ENCODE measurements around the gene MRPL37. TPM values are rescaled to one million over a fixed set of nuclear protein-coding genes. Genes with fewer than 3 reads are reported as not detected.

The MRPL37 gene
- total RNA-seq, 1 donor from 2014 or later: 80.0 TPM

- H3K36me3 ChIP-seq (ENCODE audit: insufficient read depth, low read length): no peaks in the 10 kb centered on the region
- FAIRE-seq: no peak
Measured at GRCh38 chr1:54174106-54174505, 25.9 kb upstream of the MRPL37 start.

GRCh38 chr1:54176621-54177327 is 23.2 kb upstream of the MRPL37 start:
- Histone ChIP-seq H3K79me2 (ENCODE audit: insufficient read depth, low read length) (no peaks in the 10 kb centered on the region), H3K27me3 (ENCODE audit: insufficient read depth, low read length) (no peaks in the 10 kb centered on the region), H3K9ac (ENCODE audit: low read length) (no peak overlapping the region), H4K20me1 (ENCODE audit: insufficient read depth, low read length) (no peaks in the 10 kb centered on the region), H3K4me2 (ENCODE audit: low read length) (no peak overlapping the region), H3K9me3 (ENCODE audit: insufficient read depth, low read depth, low read length) (no peaks in the 10 kb centered on the region), H3K36me3 (ENCODE audit: insufficient read depth, low read length) (no peaks in the 10 kb centered on the region), H3K4me1 (ENCODE audit: insufficient read depth, low read length) (no peaks in the 10 kb centered on the region), H3K4me3 (ENCODE audit: insufficient read depth, low read depth, low read length) (no peak overlapping the region), H2AFZ (ENCODE audit: low read depth, low read length) (no peak overlapping the region), H3K27ac (ENCODE audit: low read depth, low read length) (no peak overlapping the region)
- TF ChIP-seq EZH2 (IDR thresholded peaks at IDR 0.05; ENCODE audit: insufficient read depth, low read length): no peak
- no peak for TF ChIP-seq CTCF (IDR thresholded peaks at IDR 0.05; ENCODE audit: insufficient read depth, low read depth, low read length)
- DNase-seq (ENCODE audit: low read depth): no peak
- Mint-ChIP-seq H3K4me3 (ENCODE audit: unreplicated experiment) (no peak overlapping the region), H3K4me1 (ENCODE audit: low read depth, unreplicated experiment) (peaks cover 5% of the 10 kb centered on the region), H3K36me3 (ENCODE audit: low read depth, unreplicated experiment) (peaks cover 2% of the 10 kb centered on the region), H3K27ac (ENCODE audit: unreplicated experiment) (no peak overlapping the region), H3K9me3 (ENCODE audit: unreplicated experiment) (no peaks in the 10 kb centered on the region), H3K27me3 (ENCODE audit: low read depth, unreplicated experiment) (peaks cover 6% of the 10 kb centered on the region)
- FAIRE-seq: no peak

More at GRCh38 chr1:54174106-54174505, 25.9 kb upstream of the MRPL37 start:
- Histone ChIP-seq H3K4me2 (ENCODE audit: low read length) (no peak overlapping the region), H3K9ac (ENCODE audit: low read length) (no peak overlapping the region), H3K4me3 (ENCODE audit: insufficient read depth, low read depth, low read length) (no peak overlapping the region), H4K20me1 (ENCODE audit: insufficient read depth, low read length) (no peaks in the 10 kb centered on the region), H3K9me3 (ENCODE audit: insufficient read depth, low read depth, low read length) (no peaks in the 10 kb centered on the region), H3K27me3 (ENCODE audit: insufficient read depth, low read length) (no peaks in the 10 kb centered on the region), H3K27ac (ENCODE audit: low read depth, low read length) (no peak overlapping the region), H3K79me2 (ENCODE audit: insufficient read depth, low read length) (no peaks in the 10 kb centered on the region), H3K4me1 (ENCODE audit: insufficient read depth, low read length) (no peaks in the 10 kb centered on the region), H2AFZ (ENCODE audit: low read depth, low read length) (no peak overlapping the region)
- Mint-ChIP-seq H3K36me3 (ENCODE audit: low read depth, unreplicated experiment) (peaks cover 2% of the 10 kb centered on the region), H3K4me1 (ENCODE audit: low read depth, unreplicated experiment) (peaks cover 3% of the 10 kb centered on the region), H3K9me3 (ENCODE audit: unreplicated experiment) (no peaks in the 10 kb centered on the region), H3K27me3 (ENCODE audit: low read depth, unreplicated experiment) (peaks cover 6% of the 10 kb centered on the region), H3K4me3 (ENCODE audit: unreplicated experiment) (no peak overlapping the region), H3K27ac (ENCODE audit: unreplicated experiment) (no peak overlapping the region)
- TF ChIP-seq EZH2 (IDR thresholded peaks at IDR 0.05; ENCODE audit: insufficient read depth, low read length) (no peak), CTCF (IDR thresholded peaks at IDR 0.05; ENCODE audit: insufficient read depth, low read depth, low read length) (no peak)
- DNase-seq (ENCODE audit: low read depth): no peak

GRCh38 chr1:54177726-54178125 is 22.2 kb upstream of the MRPL37 start:
- Mint-ChIP-seq H3K9me3 (ENCODE audit: unreplicated experiment) (no peaks in the 10 kb centered on the region), H3K36me3 (ENCODE audit: low read depth, unreplicated experiment) (peaks cover 2% of the 10 kb centered on the region), H3K4me1 (ENCODE audit: low read depth, unreplicated experiment) (peaks cover 3% of the 10 kb centered on the region), H3K27me3 (ENCODE audit: low read depth, unreplicated experiment) (peaks cover 6% of the 10 kb centered on the region), H3K27ac (ENCODE audit: unreplicated experiment) (no peak overlapping the region), H3K4me3 (ENCODE audit: unreplicated experiment) (no peak overlapping the region)
- Histone ChIP-seq H2AFZ (ENCODE audit: low read depth, low read length) (no peak overlapping the region), H3K4me1 (ENCODE audit: insufficient read depth, low read length) (no peaks in the 10 kb centered on the region), H3K27me3 (ENCODE audit: insufficient read depth, low read length) (no peaks in the 10 kb centered on the region), H4K20me1 (ENCODE audit: insufficient read depth, low read length) (no peaks in the 10 kb centered on the region), H3K36me3 (ENCODE audit: insufficient read depth, low read length) (no peaks in the 10 kb centered on the region), H3K4me3 (ENCODE audit: insufficient read depth, low read depth, low read length) (no peak overlapping the region), H3K4me2 (ENCODE audit: low read length) (no peak overlapping the region), H3K79me2 (ENCODE audit: insufficient read depth, low read length) (no peaks in the 10 kb centered on the region), H3K9me3 (ENCODE audit: insufficient read depth, low read depth, low read length) (no peaks in the 10 kb centered on the region), H3K9ac (ENCODE audit: low read length) (no peak overlapping the region), H3K27ac (ENCODE audit: low read depth, low read length) (no peak overlapping the region)
- FAIRE-seq (no peak), DNase-seq (ENCODE audit: low read depth) (no peak)
- no peak for TF ChIP-seq EZH2 (IDR thresholded peaks at IDR 0.05; ENCODE audit: insufficient read depth, low read length)
- no peak for TF ChIP-seq CTCF (IDR thresholded peaks at IDR 0.05; ENCODE audit: insufficient read depth, low read depth, low read length)

Data from astrocyte (in vitro differentiated cells and primary cell).